Esophagus squamous epithelium (tissue), 4 donors: Measurements from ENCODE around the gene NT5DC1.

Source experiments
- CTCF ChIP-seq, 6 experiments: fragments of 450-650 bp in 4 of 6; fragments of 200-600 bp in 2 of 6; sonication (generic) in 2 of 6; IDR thresholded peaks; one replicate each; pipeline ENCODE4 v1.5.1; 2016 to 2019; ENCODE audit warnings: antibody characterized with exemption in 6 of 6, mild to moderate bottlenecking in 4 of 6, moderate library complexity in 4 of 6
- POLR2A ChIP-seq, 4 donors: fragments of 450-650 bp; IDR thresholded peaks; one replicate each; pipeline ENCODE4 v1.6.1; 2017; ENCODE audit warnings: antibody characterized with exemption in 4 of 4, mild to moderate bottlenecking in 4 of 4, moderate library complexity in 3 of 4

- TF ChIP-seq POLR2A (IDR thresholded peaks at IDR 0.05) (no peak), CTCF (IDR thresholded peaks at IDR 0.05) (no peak)
These were observed 151.1 kb downstream of the NT5DC1 start for GRCh38 chr6:116251568-116252384.
